C4-2B (cell line): ENCODE results near the gene SPRR2G.

ENCODE experiments used
- CTCF ChIP-seq: fragments of 450-650 bp; conservative IDR thresholded peaks from 2 replicates; pipeline ENCODE4 v1.5.1; 2017; ENCODE audit warnings: mild to moderate bottlenecking
- ZFX ChIP-seq: fragments of 450-650 bp; IDR thresholded peaks from 2 replicates; pipeline ENCODE4 v1.6.1; 2017

GRCh38 chr1:153174624-153175023, 23.9 kb upstream of the SPRR2G start:
- no peak for TF ChIP-seq ZFX
- no peak for TF ChIP-seq CTCF
